Ovary (tissue), 3 donors: ENCODE results near the gene TCERG1L.

Experiments used
- EP300 ChIP-seq: sonication (generic); formaldehyde crosslinking; IDR thresholded peaks from one replicate; pipeline ENCODE4 v1.6.1; 2017; ENCODE audit warnings: antibody characterized with exemption
- POLR2A ChIP-seq: fragments of 450-650 bp; IDR thresholded peaks from one replicate; pipeline ENCODE4 v1.6.1; 2017; ENCODE audit warnings: antibody characterized with exemption, mild to moderate bottlenecking, moderate library complexity
- TF ChIP-seq, protein P1 (sequence below), 3 donors: fragments of 450-650 bp in 2 of 3; fragments of 200-600 bp in 1 of 3; IDR thresholded peaks; one replicate each; pipeline versions ENCODE4 v1.5.1 to v1.8.0; 2016 to 2022; ENCODE audit warnings: antibody characterized with exemption in 3 of 3, mild to moderate bottlenecking in 1 of 3
- donor health status: DM: no; HTN: no; CAD: no.

DNA sequence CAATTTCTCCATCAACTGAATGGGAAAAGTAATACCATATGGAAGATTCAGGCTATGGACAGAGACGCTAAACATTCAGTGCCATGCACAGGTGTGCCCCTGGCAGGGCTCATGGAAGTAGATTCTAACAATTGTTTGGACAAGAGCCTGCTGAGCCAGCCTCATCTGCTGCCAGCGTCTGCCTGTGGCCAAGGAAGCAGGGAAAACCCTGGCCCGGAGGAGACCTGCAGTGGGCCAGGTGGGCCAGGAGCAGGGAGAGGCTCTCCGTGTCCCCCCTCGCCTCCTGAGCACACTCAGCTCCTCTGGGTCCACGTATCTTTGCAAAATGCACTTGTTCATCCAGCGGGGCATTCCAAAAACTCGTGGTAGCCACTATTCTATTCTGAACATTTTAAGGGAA is 130.1 kb downstream of the TCERG1L start:
- TF ChIP-seq, protein P1, sequence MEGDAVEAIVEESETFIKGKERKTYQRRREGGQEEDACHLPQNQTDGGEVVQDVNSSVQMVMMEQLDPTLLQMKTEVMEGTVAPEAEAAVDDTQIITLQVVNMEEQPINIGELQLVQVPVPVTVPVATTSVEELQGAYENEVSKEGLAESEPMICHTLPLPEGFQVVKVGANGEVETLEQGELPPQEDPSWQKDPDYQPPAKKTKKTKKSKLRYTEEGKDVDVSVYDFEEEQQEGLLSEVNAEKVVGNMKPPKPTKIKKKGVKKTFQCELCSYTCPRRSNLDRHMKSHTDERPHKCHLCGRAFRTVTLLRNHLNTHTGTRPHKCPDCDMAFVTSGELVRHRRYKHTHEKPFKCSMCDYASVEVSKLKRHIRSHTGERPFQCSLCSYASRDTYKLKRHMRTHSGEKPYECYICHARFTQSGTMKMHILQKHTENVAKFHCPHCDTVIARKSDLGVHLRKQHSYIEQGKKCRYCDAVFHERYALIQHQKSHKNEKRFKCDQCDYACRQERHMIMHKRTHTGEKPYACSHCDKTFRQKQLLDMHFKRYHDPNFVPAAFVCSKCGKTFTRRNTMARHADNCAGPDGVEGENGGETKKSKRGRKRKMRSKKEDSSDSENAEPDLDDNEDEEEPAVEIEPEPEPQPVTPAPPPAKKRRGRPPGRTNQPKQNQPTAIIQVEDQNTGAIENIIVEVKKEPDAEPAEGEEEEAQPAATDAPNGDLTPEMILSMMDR (IDR thresholded peaks at IDR 0.05): no peak
- TF ChIP-seq POLR2A: no peak
- TF ChIP-seq EP300: no peak
